Measurements from ENCODE around the gene PPP4R3B. TPM values are rescaled to one million over a fixed set of nuclear protein-coding genes. Genes with fewer than 3 reads are reported as not detected.

The PPP4R3B gene
- total and polyA plus RNA-seq, 2 experiments from 2014 or later: 25.6 to 56.6 TPM

DNA sequence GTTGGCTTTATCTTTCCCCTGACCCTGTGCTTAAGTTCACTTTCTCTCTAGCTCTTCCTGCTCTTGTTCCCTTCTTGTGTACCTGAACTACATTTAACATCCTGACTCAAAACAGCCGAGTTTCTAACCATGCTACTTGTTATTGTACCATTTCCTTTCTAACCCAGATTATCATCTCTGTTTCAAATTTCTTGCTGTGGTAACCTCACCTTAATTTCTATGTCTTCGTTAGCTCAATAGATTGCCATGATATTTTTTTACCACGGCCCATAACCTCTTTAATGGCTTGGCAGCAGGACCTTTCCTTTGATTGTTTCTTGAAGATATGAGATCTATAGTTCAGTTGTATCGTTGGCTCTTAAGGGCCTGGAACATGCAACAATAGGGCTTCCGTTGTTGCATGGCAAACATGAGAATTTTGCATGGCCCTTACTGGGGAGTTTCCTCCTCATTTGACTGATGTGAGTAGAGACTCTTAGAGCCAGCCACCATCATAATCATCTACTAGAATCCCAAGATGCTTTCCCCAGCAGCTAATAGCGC lies 86.8 kb downstream of the PPP4R3B start:
- Histone ChIP-seq H3K4me2 (no peak overlapping the region), H3K27me3 (ENCODE audit: insufficient read depth) (no peaks in the 10 kb centered on the region), H3F3A (replicated peaks; ENCODE audit: low read depth) (no peaks in the 10 kb centered on the region), H4K20me1 (replicated peaks; ENCODE audit: insufficient read depth) (no peaks in the 10 kb centered on the region), H3K4me1 (ENCODE audit: insufficient read depth) (no peaks in the 10 kb centered on the region), H2AFZ (no peak overlapping the region), H3K79me2 (replicated peaks; ENCODE audit: insufficient read depth) (no peaks in the 10 kb centered on the region), H3K27ac (ENCODE audit: low read depth) (no peak overlapping the region), H3K36me3 (ENCODE audit: insufficient read depth) (no peaks in the 10 kb centered on the region), H3K9me2 (ENCODE audit: insufficient read depth) (no peaks in the 10 kb centered on the region), H3K4me3 (no peak overlapping the region)
- no peak for TF ChIP-seq EZH2phosphoT487 (IDR thresholded peaks at IDR 0.05; ENCODE audit: unreplicated experiment)
- no peak for TF ChIP-seq ZNF331 (CRISPR knock-in tag; IDR thresholded peaks at IDR 0.05; ENCODE audit: low read depth)
- TF ChIP-seq, protein P1, sequence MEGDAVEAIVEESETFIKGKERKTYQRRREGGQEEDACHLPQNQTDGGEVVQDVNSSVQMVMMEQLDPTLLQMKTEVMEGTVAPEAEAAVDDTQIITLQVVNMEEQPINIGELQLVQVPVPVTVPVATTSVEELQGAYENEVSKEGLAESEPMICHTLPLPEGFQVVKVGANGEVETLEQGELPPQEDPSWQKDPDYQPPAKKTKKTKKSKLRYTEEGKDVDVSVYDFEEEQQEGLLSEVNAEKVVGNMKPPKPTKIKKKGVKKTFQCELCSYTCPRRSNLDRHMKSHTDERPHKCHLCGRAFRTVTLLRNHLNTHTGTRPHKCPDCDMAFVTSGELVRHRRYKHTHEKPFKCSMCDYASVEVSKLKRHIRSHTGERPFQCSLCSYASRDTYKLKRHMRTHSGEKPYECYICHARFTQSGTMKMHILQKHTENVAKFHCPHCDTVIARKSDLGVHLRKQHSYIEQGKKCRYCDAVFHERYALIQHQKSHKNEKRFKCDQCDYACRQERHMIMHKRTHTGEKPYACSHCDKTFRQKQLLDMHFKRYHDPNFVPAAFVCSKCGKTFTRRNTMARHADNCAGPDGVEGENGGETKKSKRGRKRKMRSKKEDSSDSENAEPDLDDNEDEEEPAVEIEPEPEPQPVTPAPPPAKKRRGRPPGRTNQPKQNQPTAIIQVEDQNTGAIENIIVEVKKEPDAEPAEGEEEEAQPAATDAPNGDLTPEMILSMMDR (conservative IDR thresholded peaks at IDR 0.05; ENCODE audit: low read depth in 2 of 2): no peak
- TF ChIP-seq, protein P2, sequence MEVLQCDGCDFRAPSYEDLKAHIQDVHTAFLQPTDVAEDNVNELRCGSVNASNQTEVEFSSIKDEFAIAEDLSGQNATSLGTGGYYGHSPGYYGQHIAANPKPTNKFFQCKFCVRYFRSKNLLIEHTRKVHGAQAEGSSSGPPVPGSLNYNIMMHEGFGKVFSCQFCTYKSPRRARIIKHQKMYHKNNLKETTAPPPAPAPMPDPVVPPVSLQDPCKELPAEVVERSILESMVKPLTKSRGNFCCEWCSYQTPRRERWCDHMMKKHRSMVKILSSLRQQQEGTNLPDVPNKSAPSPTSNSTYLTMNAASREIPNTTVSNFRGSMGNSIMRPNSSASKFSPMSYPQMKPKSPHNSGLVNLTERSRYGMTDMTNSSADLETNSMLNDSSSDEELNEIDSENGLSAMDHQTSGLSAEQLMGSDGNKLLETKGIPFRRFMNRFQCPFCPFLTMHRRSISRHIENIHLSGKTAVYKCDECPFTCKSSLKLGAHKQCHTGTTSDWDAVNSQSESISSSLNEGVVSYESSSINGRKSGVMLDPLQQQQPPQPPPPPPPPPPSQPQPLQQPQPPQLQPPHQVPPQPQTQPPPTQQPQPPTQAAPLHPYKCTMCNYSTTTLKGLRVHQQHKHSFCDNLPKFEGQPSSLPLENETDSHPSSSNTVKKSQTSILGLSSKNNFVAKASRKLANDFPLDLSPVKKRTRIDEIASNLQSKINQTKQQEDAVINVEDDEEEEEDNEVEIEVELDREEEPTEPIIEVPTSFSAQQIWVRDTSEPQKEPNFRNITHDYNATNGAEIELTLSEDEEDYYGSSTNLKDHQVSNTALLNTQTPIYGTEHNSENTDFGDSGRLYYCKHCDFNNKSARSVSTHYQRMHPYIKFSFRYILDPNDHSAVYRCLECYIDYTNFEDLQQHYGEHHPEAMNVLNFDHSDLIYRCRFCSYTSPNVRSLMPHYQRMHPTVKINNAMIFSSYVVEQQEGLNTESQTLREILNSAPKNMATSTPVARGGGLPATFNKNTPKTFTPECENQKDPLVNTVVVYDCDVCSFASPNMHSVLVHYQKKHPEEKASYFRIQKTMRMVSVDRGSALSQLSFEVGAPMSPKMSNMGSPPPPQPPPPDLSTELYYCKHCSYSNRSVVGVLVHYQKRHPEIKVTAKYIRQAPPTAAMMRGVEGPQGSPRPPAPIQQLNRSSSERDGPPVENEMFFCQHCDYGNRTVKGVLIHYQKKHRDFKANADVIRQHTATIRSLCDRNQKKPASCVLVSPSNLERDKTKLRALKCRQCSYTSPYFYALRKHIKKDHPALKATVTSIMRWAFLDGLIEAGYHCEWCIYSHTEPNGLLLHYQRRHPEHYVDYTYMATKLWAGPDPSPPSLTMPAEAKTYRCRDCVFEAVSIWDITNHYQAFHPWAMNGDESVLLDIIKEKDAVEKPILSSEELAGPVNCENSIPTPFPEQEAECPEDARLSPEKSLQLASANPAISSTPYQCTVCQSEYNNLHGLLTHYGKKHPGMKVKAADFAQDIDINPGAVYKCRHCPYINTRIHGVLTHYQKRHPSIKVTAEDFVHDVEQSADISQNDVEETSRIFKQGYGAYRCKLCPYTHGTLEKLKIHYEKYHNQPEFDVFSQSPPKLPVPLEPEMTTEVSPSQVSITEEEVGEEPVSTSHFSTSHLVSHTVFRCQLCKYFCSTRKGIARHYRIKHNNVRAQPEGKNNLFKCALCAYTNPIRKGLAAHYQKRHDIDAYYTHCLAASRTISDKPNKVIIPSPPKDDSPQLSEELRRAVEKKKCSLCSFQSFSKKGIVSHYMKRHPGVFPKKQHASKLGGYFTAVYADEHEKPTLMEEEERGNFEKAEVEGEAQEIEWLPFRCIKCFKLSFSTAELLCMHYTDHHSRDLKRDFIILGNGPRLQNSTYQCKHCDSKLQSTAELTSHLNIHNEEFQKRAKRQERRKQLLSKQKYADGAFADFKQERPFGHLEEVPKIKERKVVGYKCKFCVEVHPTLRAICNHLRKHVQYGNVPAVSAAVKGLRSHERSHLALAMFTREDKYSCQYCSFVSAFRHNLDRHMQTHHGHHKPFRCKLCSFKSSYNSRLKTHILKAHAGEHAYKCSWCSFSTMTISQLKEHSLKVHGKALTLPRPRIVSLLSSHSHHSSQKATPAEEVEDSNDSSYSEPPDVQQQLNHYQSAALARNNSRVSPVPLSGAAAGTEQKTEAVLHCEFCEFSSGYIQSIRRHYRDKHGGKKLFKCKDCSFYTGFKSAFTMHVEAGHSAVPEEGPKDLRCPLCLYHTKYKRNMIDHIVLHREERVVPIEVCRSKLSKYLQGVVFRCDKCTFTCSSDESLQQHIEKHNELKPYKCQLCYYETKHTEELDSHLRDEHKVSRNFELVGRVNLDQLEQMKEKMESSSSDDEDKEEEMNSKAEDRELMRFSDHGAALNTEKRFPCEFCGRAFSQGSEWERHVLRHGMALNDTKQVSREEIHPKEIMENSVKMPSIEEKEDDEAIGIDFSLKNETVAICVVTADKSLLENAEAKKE (CRISPR knock-in tag; IDR thresholded peaks at IDR 0.05): no peak
- no peak for TF ChIP-seq POLR2AphosphoS5 (IDR thresholded peaks at IDR 0.05; ENCODE audit: low read depth)
- ATAC-seq: no peak
- Mint-ChIP-seq H3K4me3 (no peak overlapping the region), H3K9me3 (no peaks in the 10 kb centered on the region), H3K36me3 (ENCODE audit: low read depth) (peaks cover 15% of the 10 kb centered on the region), H3K27me3 (ENCODE audit: insufficient read depth, low read depth, poor library complexity) (peaks cover 5% of the 10 kb centered on the region), H3K27ac (no peak overlapping the region), H3K4me1 (no peaks in the 10 kb centered on the region)
- DNase-seq (ENCODE audit: low spot score): no peak

All from GM23338 (cell line).